Measurements from ENCODE around the gene PARD3B.

PARD3B gene

DNA sequence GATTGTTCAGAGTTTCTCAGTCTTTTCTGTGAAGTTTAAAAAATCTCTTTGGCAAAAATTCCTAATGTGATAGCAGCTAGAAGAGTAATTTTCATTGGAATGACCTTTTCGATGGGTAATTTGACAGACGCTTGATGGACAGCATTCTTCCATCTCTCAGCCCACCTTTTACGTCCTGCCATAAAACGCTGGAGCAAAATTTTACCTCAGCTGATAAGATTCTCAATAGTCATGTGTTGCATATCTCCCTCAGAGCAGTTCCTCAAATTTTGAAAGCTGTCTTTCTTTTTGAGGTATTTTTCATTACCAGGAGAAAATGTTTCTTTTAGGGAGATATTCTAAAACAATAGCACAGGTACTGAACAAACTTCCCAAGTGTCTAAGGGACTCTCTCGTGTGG is 441.4 kb downstream of the PARD3B start:
- TF ChIP-seq, protein P1, sequence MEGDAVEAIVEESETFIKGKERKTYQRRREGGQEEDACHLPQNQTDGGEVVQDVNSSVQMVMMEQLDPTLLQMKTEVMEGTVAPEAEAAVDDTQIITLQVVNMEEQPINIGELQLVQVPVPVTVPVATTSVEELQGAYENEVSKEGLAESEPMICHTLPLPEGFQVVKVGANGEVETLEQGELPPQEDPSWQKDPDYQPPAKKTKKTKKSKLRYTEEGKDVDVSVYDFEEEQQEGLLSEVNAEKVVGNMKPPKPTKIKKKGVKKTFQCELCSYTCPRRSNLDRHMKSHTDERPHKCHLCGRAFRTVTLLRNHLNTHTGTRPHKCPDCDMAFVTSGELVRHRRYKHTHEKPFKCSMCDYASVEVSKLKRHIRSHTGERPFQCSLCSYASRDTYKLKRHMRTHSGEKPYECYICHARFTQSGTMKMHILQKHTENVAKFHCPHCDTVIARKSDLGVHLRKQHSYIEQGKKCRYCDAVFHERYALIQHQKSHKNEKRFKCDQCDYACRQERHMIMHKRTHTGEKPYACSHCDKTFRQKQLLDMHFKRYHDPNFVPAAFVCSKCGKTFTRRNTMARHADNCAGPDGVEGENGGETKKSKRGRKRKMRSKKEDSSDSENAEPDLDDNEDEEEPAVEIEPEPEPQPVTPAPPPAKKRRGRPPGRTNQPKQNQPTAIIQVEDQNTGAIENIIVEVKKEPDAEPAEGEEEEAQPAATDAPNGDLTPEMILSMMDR (IDR thresholded peaks at IDR 0.05; ENCODE audit: unreplicated experiment in 3 of 3), result no peak
- H3K36me3 Mint-ChIP-seq (ENCODE audit: low read depth), result no peaks in the 10 kb centered on the region
- H3K27me3 Mint-ChIP-seq (ENCODE audit: low read depth), result no peaks in the 10 kb centered on the region
- no peaks in the 10 kb centered on the region for H3K9me3 Mint-ChIP-seq
- no peak overlapping the region for H3K4me3 Mint-ChIP-seq
- no peak overlapping the region for H3K27ac Mint-ChIP-seq
- H3K4me1 Mint-ChIP-seq, result peaks cover 2% of the 10 kb centered on the region

DNA sequence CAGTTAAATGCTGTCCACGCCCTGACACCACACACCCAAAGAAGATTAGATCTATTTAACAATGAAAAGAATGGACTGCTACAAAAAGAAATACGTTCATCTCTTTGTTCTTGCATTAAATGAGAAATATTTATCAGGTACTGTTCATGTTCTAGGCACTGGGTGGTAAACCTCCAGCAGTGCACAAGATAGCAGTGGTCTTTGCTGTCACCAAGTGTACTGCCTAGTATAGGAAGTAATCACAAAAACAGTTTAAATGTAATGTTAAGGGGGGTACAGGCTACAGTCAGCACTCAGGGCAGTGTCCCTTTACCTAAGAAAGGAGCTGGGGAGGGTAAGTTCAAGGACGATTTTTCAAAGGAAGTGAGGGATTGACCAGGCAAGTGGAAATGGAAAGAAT is 443.6 kb downstream of the PARD3B start:
- no peak overlapping the region for H3K27ac Mint-ChIP-seq
- no peaks in the 10 kb centered on the region for H3K4me1 Mint-ChIP-seq
- H3K4me3 Mint-ChIP-seq, result no peak overlapping the region
- H3K9me3 Mint-ChIP-seq, result no peaks in the 10 kb centered on the region
- H3K36me3 Mint-ChIP-seq (ENCODE audit: low read depth), result no peaks in the 10 kb centered on the region
- TF ChIP-seq, protein P1 (IDR thresholded peaks at IDR 0.05; ENCODE audit: unreplicated experiment in 3 of 3), result no peak
- no peaks in the 10 kb centered on the region for H3K27me3 Mint-ChIP-seq (ENCODE audit: low read depth)

DNA sequence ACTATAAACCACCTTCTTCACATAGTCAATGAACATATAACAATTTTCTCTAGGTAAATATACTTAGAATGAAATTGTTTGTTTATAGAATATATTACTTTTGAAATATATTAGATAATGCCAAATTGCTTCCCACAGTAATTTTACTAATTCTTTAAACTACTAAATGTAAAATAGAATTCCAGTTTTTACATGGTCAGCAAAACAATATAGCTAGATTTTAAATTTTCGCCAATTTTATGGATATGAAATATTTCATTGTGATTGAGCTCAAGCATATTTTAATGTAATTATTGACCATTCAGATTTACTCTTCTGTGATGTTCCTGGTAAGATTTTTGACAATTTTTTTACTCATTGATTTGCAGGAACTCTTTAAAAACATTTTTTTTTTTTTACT is 444.6 kb downstream of the PARD3B start:
- Mint-ChIP-seq H3K27me3 (ENCODE audit: low read depth) (no peaks in the 10 kb centered on the region), H3K4me3 (no peak overlapping the region), H3K36me3 (ENCODE audit: low read depth) (no peaks in the 10 kb centered on the region), H3K4me1 (no peaks in the 10 kb centered on the region), H3K27ac (no peak overlapping the region), H3K9me3 (no peaks in the 10 kb centered on the region)
- TF ChIP-seq, protein P1 (IDR thresholded peaks at IDR 0.05; ENCODE audit: unreplicated experiment in 3 of 3), result no peak

DNA sequence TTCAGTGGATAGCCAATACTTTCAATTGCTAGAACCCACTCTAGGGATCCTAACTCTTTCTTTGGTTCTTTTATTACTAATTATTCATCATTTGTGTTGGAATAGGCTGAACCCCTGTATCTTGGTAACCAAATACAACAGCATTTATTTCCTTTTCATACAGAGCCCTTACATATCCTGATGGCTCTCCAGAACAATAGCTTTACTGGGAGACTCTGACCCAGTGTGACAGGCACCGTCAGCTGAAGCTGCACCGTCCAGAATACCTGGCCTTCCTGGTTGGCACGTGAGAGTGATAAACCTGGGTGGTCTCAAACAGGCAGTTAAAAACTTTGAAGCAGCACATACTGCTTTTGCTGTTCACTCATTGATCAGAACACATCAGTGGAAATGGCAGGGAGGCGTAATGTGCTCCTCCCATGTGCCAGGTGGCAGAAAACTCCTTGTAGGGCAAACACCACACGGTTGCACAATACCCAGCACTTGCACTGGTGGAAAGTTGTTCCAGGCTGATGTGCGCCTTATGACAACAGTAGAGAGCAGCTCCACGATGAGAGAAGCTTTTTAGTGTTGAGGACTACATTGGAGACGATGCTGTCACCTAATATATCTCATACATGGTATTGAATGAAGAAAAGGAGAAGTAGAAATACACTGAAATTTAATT is 456.2 kb downstream of the PARD3B start:
- H3K27ac Mint-ChIP-seq, result no peak overlapping the region
- no peaks in the 10 kb centered on the region for H3K4me1 Mint-ChIP-seq
- TF ChIP-seq, protein P1 (IDR thresholded peaks at IDR 0.05; ENCODE audit: unreplicated experiment in 3 of 3), result no peak
- H3K9me3 Mint-ChIP-seq, result peaks cover 6% of the 10 kb centered on the region
- peaks cover 9% of the 10 kb centered on the region for H3K36me3 Mint-ChIP-seq (ENCODE audit: low read depth)
- H3K27me3 Mint-ChIP-seq (ENCODE audit: low read depth), result no peaks in the 10 kb centered on the region
- no peak overlapping the region for H3K4me3 Mint-ChIP-seq

DNA sequence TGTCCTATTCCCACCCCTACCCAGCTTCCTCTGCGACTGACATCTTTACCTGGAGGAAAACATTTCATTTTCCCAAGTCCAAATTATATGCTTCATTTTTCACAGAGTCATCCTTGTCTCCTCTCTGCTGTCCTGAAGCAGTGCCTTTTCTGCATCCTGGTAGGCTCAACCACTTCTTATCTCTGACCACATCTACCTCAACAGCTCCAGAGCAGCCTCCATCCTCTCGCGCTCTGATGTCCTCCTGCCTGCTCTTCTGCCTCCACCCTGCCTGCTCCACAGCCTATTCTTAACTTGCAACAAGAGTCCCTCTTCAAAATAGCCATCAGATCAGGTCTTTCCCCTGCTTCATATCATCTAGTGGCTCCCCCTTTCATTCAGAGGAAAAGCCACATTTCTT is 457.1 kb downstream of the PARD3B start:
- H3K4me3 Mint-ChIP-seq, result no peak overlapping the region
- no peaks in the 10 kb centered on the region for H3K4me1 Mint-ChIP-seq
- H3K27ac Mint-ChIP-seq, result no peak overlapping the region
- peaks cover 6% of the 10 kb centered on the region for H3K9me3 Mint-ChIP-seq
- H3K27me3 Mint-ChIP-seq (ENCODE audit: low read depth), result no peaks in the 10 kb centered on the region
- TF ChIP-seq, protein P1 (IDR thresholded peaks at IDR 0.05; ENCODE audit: unreplicated experiment in 3 of 3), result no peak
- peaks cover 9% of the 10 kb centered on the region for H3K36me3 Mint-ChIP-seq (ENCODE audit: low read depth)

DNA sequence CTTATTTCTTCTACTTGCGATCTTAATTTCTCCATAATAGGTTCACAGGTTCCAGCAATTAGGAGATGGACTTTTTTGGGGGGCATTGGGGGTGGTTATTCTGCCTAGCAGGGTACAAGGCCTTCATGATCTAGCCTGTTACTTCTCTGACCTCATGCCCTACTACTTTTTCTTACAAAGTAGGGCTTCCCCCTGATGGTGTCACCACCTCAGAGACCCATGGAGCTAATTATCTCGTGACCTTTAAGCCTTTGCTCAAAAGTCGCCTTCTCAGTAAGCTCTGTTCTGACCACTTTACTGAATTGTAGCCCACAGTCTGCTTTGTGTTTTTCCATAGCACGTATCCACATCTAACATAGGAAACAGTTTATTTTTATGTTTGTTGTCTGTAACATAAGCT is 458.0 kb downstream of the PARD3B start:
- Mint-ChIP-seq H3K4me3 (no peak overlapping the region), H3K36me3 (ENCODE audit: low read depth) (peaks cover 13% of the 10 kb centered on the region), H3K9me3 (peaks cover 8% of the 10 kb centered on the region), H3K27me3 (ENCODE audit: low read depth) (no peaks in the 10 kb centered on the region), H3K27ac (no peak overlapping the region), H3K4me1 (no peaks in the 10 kb centered on the region)
- TF ChIP-seq, protein P1 (IDR thresholded peaks at IDR 0.05; ENCODE audit: unreplicated experiment in 3 of 3), result no peak

All from nephron (organoid).